ENCODE measurements around the gene SCNN1B. TPM values are rescaled to one million over a fixed set of nuclear protein-coding genes. Genes with fewer than 3 reads are reported as not detected.

The SCNN1B gene
- total and polyA plus RNA-seq, 10 donors, result 0.80 to 6.3 (median 2.9) TPM

- peaks cover 3 to 97% (median 71%) of the 10 kb centered on the region in 6 donors for H3K36me3 ChIP-seq
These were observed 108.1 kb downstream of the SCNN1B start for GRCh38 chr16:23410176-23410575.

GRCh38 chr16:23414731-23415130 is 112.6 kb downstream of the SCNN1B start:
- intact Hi-C loops (cut with DNase I; ENCODE audit: low total_unique reads), result no loop called here
- Histone ChIP-seq H3K36me3 (peaks cover 0 to 98% (median 82%) of the 10 kb centered on the region in 6 donors), H3K27ac (no peak overlapping the region)

More at GRCh38 chr16:23410176-23410575, 108.1 kb downstream of the SCNN1B start:
- 94 to 97% (median 95%) methylated on average over 4 of the region's 4 CpGs for WGBS, 5 donors
- DNase-seq, result peak; percentile 37
- Histone ChIP-seq H3K9me3 (no peaks in the 10 kb centered on the region), H3K27ac (no peak overlapping the region), H3K4me1 (no peaks in the 10 kb centered on the region), H3K27me3 (replicated peaks in 1 of 7) (no peaks in the 10 kb centered on the region), H3K4me3 (no peak overlapping the region)
- intact Hi-C loops (cut with DNase I; ENCODE audit: low total_unique reads), result no loop called here
- no peak for TF ChIP-seq CTCF (IDR thresholded peaks at IDR 0.05 in 8 of 11, conservative IDR thresholded peaks at IDR 0.05 in 3 of 11)
- TF ChIP-seq POLR2AphosphoS5 (IDR thresholded peaks at IDR 0.05), result no peak
- no peak for TF ChIP-seq POLR2A (IDR thresholded peaks at IDR 0.05)

GRCh38 chr16:23416816-23417215 is 114.7 kb downstream of the SCNN1B start:
- H3K36me3 ChIP-seq, result peaks cover 0 to 92% (median 70%) of the 10 kb centered on the region in 6 donors
- no peaks in the 10 kb centered on the region for H3K9me3 ChIP-seq
- 94 to 99% (median 96%) methylated on average over 7 of the region's 7 CpGs for WGBS, 5 donors
- H3K4me1 ChIP-seq, result no peaks in the 10 kb centered on the region
- no peak overlapping the region for H3K27ac ChIP-seq
- no peak for DNase-seq
- TF ChIP-seq POLR2A (IDR thresholded peaks at IDR 0.05), result no peak
- intact Hi-C loops (cut with DNase I; ENCODE audit: low total_unique reads), result no loop called here
- no peaks in the 10 kb centered on the region for H3K27me3 ChIP-seq (replicated peaks in 1 of 7)
- no peak overlapping the region for H3K4me3 ChIP-seq

More at GRCh38 chr16:23414731-23415130, 112.6 kb downstream of the SCNN1B start:
- Histone ChIP-seq H3K27me3 (replicated peaks in 1 of 7) (no peaks in the 10 kb centered on the region), H3K4me1 (no peaks in the 10 kb centered on the region), H3K4me3 (no peak overlapping the region), H3K9me3 (no peaks in the 10 kb centered on the region)
- WGBS, 5 donors, result 85 to 96% (median 94%) methylated on average over 6 of the region's 6 CpGs
- TF ChIP-seq POLR2A (IDR thresholded peaks at IDR 0.05) (no peak), CTCF (IDR thresholded peaks at IDR 0.05 in 8 of 11, conservative IDR thresholded peaks at IDR 0.05 in 3 of 11) (no peak), POLR2AphosphoS5 (IDR thresholded peaks at IDR 0.05) (no peak)
- no peak for DNase-seq

GRCh38 chr16:23420011-23420410 is 117.9 kb downstream of the SCNN1B start:
- Histone ChIP-seq H3K4me3 (no peak overlapping the region), H3K27me3 (replicated peaks in 1 of 7) (no peaks in the 10 kb centered on the region), H3K36me3 (peaks cover 0 to 84% (median 51%) of the 10 kb centered on the region in 6 donors), H3K9me3 (no peaks in the 10 kb centered on the region), H3K27ac (no peak overlapping the region), H3K4me1 (no peaks in the 10 kb centered on the region)
- 91 to 97% (median 95%) methylated on average over 5 of the region's 5 CpGs for WGBS, 5 donors
- DNase-seq, result no peak
- TF ChIP-seq POLR2A (IDR thresholded peaks at IDR 0.05) (no peak), POLR2AphosphoS5 (IDR thresholded peaks at IDR 0.05) (no peak), CTCF (IDR thresholded peaks at IDR 0.05 in 8 of 11, conservative IDR thresholded peaks at IDR 0.05 in 3 of 11) (no peak)
- intact Hi-C loops (cut with DNase I; ENCODE audit: low total_unique reads), result no loop called here

Data from spleen (tissue), 11 donors.